HepG2 (cell line): ENCODE measurements around the gene HYAL2. TPM values are rescaled to one million over a fixed set of nuclear protein-coding genes. Genes with fewer than 3 reads are reported as not detected.

Experiments
- CC2D1A ChIP-seq: sonication (generic); formaldehyde crosslinking; IDR thresholded peaks from 2 replicates; pipeline ENCODE4 v1.8.1; 2023; ENCODE audit warnings: mild to moderate bottlenecking, missing genetic modification reagents
- FOXK2 ChIP-seq: fragments of 450-650 bp; IDR thresholded peaks from 2 replicates; pipeline ENCODE4 v1.6.1; 2016
- PAF1 ChIP-seq: IDR thresholded peaks from 2 replicates; pipeline ENCODE4 v1.6.1; 2016; ENCODE audit warnings: missing genetic modification reagents, missing compliant biosample characterization
- SMARCC2 ChIP-seq: fragments of 450-650 bp; IDR thresholded peaks from 2 replicates; pipeline ENCODE4 v1.6.1; 2017; ENCODE audit warnings: antibody characterized with exemption, mild to moderate bottlenecking
- TCF12 ChIP-seq, 2 experiments: fragments of 450-650 bp in 1 of 2; sonication (generic) in 1 of 2; formaldehyde crosslinking in 1 of 2; IDR thresholded peaks; 2 replicates each; pipeline versions ENCODE4 v1.6.1 to v1.8.0; 2017 to 2022; ENCODE audit warnings: antibody characterized with exemption in 1 of 2, mild to moderate bottlenecking in 1 of 2, missing genetic modification reagents in 1 of 2, moderate library complexity in 1 of 2
- ZNF446 ChIP-seq: sonication (generic); formaldehyde crosslinking; IDR thresholded peaks from 2 replicates; pipeline ENCODE4 v1.5.0; 2020; ENCODE audit warnings: mild to moderate bottlenecking, missing genetic modification reagents
- ZNF773 ChIP-seq: sonication (generic); formaldehyde crosslinking; IDR thresholded peaks from 2 replicates; pipeline ENCODE4 v1.4.0; 2020; ENCODE audit warnings: missing genetic modification reagents, borderline replicate concordance
- ZNF780A ChIP-seq: sonication (generic); formaldehyde crosslinking; IDR thresholded peaks from 2 replicates; pipeline ENCODE4 v1.8.0; 2022; ENCODE audit warnings: mild to moderate bottlenecking, missing genetic modification reagents, moderate library complexity
- polyA plus RNA-seq, 8 experiments: library from polyadenylated mRNA; depleted of rRNA in 3 of 8; stranded (reverse) in 7 of 8; unstranded in 1 of 8; fragments of >200 nt; fragmentation: Illumina TruSeq in 4 of 8; extraction: Trizol in 4 of 8; gene quantifications; 2 replicates each; pipeline versions ENCODE4 v1.2.1 to v1.2.3, GENCODE V29; 2011 to 2016; ENCODE audit warnings: low read depth in 4 of 8, missing spikeins in 1 of 8, mixed read lengths in 1 of 8; ENCODE audit not compliant: insufficient read depth in 1 of 8
- total RNA-seq, 5 experiments: library from RNA; depleted of rRNA; stranded (reverse); fragments of >200 nt; fragmentation: Illumina TruSeq; extraction: Trizol; gene quantifications; 2 replicates each; pipeline ENCODE4 v1.2.3, GENCODE V29; 2016; ENCODE audit warnings: low read depth in 1 of 5
- TF ChIP-seq, protein P1 (sequence below): sonication (generic); formaldehyde crosslinking; IDR thresholded peaks from 2 replicates; pipeline ENCODE4 v1.9.0; 2021; ENCODE audit warnings: missing genetic modification reagents, mild to moderate bottlenecking, borderline replicate concordance
- TF ChIP-seq, protein P2 (sequence below): sonication (generic); formaldehyde crosslinking; IDR thresholded peaks from 2 replicates; pipeline ENCODE4 v1.4.0; 2020; ENCODE audit warnings: missing genetic modification reagents
- TF ChIP-seq, protein P3 (sequence below): sonication (generic); formaldehyde crosslinking; IDR thresholded peaks from 2 replicates; pipeline ENCODE4 v1.8.0; 2023; ENCODE audit warnings: mild to moderate bottlenecking, missing genetic modification reagents
- TF ChIP-seq, protein P4 (sequence below): sonication (generic); formaldehyde crosslinking; IDR thresholded peaks from 2 replicates; pipeline ENCODE4 v1.9.0; 2021; ENCODE audit warnings: missing genetic modification reagents, borderline replicate concordance
- TF ChIP-seq, protein P5 (sequence below): sonication (generic); formaldehyde crosslinking; IDR thresholded peaks from 2 replicates; pipeline ENCODE4 v1.5.1; 2020; ENCODE audit warnings: mild to moderate bottlenecking, missing genetic modification reagents
- TF ChIP-seq, protein P6 (sequence below): sonication (generic); formaldehyde crosslinking; conservative IDR thresholded peaks from 2 replicates; pipeline ENCODE4 v1.4.0; 2020; ENCODE audit warnings: missing genetic modification reagents
- TF ChIP-seq, protein P7 (sequence below): IDR thresholded peaks from 2 replicates; pipeline ENCODE4 v1.6.1; 2016

Gene HYAL2
- total and polyA plus RNA-seq, 2 of the 13 experiments (the other 11 are each of a cell fraction or from before 2014, with no cell fraction given) = 76.2 to 102 TPM

DNA sequence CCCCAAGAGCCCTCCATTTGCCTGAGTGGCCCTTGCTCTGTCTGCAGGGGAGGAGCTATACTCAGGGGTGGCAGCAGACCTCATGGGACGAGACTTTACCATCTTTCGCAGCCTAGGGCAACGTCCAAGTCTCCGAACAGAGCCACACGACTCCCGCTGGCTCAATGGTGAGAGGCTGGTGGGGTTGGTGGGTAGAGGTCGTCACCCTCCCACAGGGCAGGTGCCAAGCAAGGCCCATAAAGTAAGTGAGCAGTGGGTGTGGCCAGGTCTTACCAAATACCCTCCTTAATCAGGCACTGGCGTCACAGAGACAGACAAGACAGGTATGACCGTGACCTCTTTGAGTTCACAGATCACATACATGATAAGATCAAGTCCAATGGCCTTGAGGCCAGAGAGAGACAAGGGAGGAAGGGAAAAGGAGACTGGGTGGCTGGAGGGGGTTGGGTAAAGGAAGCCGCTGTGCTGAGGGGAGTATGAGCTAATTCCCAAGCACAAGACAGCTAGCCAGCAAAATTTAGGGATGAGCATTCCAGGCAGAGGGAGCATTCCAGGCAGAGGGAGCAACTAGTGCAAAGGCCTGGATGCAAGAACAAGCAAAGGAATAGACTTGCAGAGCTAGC is 51.1 kb downstream of the HYAL2 start (continued):
- no peak for TF ChIP-seq CC2D1A
- TF ChIP-seq, protein P1, sequence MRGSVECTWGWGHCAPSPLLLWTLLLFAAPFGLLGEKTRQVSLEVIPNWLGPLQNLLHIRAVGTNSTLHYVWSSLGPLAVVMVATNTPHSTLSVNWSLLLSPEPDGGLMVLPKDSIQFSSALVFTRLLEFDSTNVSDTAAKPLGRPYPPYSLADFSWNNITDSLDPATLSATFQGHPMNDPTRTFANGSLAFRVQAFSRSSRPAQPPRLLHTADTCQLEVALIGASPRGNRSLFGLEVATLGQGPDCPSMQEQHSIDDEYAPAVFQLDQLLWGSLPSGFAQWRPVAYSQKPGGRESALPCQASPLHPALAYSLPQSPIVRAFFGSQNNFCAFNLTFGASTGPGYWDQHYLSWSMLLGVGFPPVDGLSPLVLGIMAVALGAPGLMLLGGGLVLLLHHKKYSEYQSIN = no peak
- no peak for TF ChIP-seq SMARCC2
- no peak for TF ChIP-seq ZNF446 (CRISPR knock-in tag)
- no peak for TF ChIP-seq TCF12 (IDR thresholded peaks at IDR 0.05)
- TF ChIP-seq TCF12 (CRISPR knock-in tag; IDR thresholded peaks at IDR 0.05) = no peak
- TF ChIP-seq, protein P2, sequence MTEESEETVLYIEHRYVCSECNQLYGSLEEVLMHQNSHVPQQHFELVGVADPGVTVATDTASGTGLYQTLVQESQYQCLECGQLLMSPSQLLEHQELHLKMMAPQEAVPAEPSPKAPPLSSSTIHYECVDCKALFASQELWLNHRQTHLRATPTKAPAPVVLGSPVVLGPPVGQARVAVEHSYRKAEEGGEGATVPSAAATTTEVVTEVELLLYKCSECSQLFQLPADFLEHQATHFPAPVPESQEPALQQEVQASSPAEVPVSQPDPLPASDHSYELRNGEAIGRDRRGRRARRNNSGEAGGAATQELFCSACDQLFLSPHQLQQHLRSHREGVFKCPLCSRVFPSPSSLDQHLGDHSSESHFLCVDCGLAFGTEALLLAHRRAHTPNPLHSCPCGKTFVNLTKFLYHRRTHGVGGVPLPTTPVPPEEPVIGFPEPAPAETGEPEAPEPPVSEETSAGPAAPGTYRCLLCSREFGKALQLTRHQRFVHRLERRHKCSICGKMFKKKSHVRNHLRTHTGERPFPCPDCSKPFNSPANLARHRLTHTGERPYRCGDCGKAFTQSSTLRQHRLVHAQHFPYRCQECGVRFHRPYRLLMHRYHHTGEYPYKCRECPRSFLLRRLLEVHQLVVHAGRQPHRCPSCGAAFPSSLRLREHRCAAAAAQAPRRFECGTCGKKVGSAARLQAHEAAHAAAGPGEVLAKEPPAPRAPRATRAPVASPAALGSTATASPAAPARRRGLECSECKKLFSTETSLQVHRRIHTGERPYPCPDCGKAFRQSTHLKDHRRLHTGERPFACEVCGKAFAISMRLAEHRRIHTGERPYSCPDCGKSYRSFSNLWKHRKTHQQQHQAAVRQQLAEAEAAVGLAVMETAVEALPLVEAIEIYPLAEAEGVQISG (CRISPR knock-in tag) = no peak; the same call in 1 of the 2 replicates
- TF ChIP-seq ZNF773 (CRISPR knock-in tag) = no peak
- no peak for TF ChIP-seq FOXK2
- TF ChIP-seq PAF1 (CRISPR knock-in tag) = no peak
- TF ChIP-seq, protein P3, sequence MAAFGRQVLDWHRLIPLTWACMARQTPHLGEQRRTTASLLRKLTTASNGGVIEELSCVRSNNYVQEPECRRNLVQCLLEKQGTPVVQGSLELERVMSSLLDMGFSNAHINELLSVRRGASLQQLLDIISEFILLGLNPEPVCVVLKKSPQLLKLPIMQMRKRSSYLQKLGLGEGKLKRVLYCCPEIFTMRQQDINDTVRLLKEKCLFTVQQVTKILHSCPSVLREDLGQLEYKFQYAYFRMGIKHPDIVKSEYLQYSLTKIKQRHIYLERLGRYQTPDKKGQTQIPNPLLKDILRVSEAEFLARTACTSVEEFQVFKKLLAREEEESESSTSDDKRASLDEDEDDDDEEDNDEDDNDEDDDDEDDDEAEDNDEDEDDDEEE (CRISPR knock-in tag) = no peak
- TF ChIP-seq, protein P4, sequence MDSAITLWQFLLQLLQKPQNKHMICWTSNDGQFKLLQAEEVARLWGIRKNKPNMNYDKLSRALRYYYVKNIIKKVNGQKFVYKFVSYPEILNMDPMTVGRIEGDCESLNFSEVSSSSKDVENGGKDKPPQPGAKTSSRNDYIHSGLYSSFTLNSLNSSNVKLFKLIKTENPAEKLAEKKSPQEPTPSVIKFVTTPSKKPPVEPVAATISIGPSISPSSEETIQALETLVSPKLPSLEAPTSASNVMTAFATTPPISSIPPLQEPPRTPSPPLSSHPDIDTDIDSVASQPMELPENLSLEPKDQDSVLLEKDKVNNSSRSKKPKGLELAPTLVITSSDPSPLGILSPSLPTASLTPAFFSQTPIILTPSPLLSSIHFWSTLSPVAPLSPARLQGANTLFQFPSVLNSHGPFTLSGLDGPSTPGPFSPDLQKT = no peak
- TF ChIP-seq, protein P5, sequence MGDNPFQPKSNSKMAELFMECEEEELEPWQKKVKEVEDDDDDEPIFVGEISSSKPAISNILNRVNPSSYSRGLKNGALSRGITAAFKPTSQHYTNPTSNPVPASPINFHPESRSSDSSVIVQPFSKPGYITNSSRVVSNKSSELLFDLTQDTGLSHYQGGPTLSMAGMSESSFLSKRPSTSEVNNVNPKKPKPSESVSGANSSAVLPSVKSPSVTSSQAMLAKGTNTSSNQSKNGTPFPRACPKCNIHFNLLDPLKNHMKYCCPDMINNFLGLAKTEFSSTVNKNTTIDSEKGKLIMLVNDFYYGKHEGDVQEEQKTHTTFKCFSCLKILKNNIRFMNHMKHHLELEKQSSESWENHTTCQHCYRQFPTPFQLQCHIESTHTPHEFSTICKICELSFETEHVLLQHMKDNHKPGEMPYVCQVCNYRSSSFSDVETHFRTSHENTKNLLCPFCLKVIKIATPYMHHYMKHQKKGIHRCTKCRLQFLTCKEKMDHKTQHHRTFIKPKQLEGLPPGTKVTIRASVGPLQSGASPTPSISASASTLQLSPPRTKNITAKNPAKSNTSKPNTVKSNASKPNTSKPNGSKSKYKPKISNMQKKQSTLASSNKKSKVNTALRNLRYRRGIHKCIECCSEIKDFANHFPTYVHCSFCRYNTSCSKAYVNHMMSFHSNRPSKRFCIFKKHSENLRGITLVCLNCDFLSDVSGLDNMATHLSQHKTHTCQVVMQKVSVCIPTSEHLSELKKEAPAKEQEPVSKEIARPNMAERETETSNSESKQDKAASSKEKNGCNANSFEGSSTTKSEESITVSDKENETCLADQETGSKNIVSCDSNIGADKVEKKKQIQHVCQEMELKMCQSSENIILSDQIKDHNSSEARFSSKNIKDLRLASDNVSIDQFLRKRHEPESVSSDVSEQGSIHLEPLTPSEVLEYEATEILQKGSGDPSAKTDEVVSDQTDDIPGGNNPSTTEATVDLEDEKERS (CRISPR knock-in tag) = no peak
- TF ChIP-seq, protein P6, sequence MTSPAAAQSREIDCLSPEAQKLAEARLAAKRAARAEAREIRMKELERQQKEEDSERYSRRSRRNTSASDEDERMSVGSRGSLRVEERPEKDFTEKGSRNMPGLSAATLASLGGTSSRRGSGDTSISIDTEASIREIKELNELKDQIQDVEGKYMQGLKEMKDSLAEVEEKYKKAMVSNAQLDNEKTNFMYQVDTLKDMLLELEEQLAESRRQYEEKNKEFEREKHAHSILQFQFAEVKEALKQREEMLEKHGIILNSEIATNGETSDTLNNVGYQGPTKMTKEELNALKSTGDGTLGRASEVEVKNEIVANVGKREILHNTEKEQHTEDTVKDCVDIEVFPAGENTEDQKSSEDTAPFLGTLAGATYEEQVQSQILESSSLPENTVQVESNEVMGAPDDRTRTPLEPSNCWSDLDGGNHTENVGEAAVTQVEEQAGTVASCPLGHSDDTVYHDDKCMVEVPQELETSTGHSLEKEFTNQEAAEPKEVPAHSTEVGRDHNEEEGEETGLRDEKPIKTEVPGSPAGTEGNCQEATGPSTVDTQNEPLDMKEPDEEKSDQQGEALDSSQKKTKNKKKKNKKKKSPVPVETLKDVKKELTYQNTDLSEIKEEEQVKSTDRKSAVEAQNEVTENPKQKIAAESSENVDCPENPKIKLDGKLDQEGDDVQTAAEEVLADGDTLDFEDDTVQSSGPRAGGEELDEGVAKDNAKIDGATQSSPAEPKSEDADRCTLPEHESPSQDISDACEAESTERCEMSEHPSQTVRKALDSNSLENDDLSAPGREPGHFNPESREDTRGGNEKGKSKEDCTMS (CRISPR knock-in tag) = no peak
- TF ChIP-seq ZNF780A (CRISPR knock-in tag) = no peak
- TF ChIP-seq, protein P7, sequence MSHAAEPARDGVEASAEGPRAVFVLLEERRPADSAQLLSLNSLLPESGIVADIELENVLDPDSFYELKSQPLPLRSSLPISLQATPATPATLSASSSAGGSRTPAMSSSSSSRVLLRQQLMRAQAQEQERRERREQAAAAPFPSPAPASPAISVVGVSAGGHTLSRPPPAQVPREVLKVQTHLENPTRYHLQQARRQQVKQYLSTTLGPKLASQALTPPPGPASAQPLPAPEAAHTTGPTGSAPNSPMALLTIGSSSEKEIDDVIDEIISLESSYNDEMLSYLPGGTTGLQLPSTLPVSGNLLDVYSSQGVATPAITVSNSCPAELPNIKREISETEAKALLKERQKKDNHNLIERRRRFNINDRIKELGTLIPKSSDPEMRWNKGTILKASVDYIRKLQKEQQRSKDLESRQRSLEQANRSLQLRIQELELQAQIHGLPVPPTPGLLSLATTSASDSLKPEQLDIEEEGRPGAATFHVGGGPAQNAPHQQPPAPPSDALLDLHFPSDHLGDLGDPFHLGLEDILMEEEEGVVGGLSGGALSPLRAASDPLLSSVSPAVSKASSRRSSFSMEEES (CRISPR knock-in tag) = no peak
